Amygdala (tissue), 56 donors: ENCODE data around the gene SREK1.

Experiments
- DNase-seq, 56 donors: peaks; one replicate each; lab custom pipeline; 2025; lab: John Stamatoyannopoulos, UW

The SREK1 gene

GRCh38 chr5:66164044-66164790 is 20.1 kb downstream of the SREK1 start:
- no peak for DNase-seq

- no peak for DNase-seq
Measured at GRCh38 chr5:66168226-66168625, 24.1 kb downstream of the SREK1 start.

- no peak for DNase-seq
Measured at GRCh38 chr5:66169534-66169933, 25.4 kb downstream of the SREK1 start.

GRCh38 chr5:66170195-66170919 is 26.3 kb downstream of the SREK1 start:
- no peak for DNase-seq

GRCh38 chr5:66171349-66172344 is 27.5 kb downstream of the SREK1 start:
- DNase-seq = peak in 2 of 56 donors; percentile 1 to 47

- peak in 1 of 56 donors; percentile 2 for DNase-seq
Measured at GRCh38 chr5:66174338-66174737, 30.2 kb downstream of the SREK1 start.

GRCh38 chr5:66178799-66179198 is 34.7 kb downstream of the SREK1 start:
- no peak for DNase-seq

GRCh38 chr5:66179297-66180051 is 35.4 kb downstream of the SREK1 start:
- no peak for DNase-seq

GRCh38 chr5:66180282-66181155 is 36.4 kb downstream of the SREK1 start:
- DNase-seq = no peak

GRCh38 chr5:66186108-66186507 is 42.0 kb downstream of the SREK1 start:
- DNase-seq = no peak

- no peak for DNase-seq
Measured at GRCh38 chr5:66193419-66193818, 49.3 kb downstream of the SREK1 start.

- DNase-seq = no peak
Measured at GRCh38 chr5:66197764-66198405, 53.8 kb downstream of the SREK1 start.

- DNase-seq = no peak
Measured at GRCh38 chr5:66198837-66199236, 54.7 kb downstream of the SREK1 start.

- no peak for DNase-seq
Measured at GRCh38 chr5:66203531-66203930, 59.4 kb downstream of the SREK1 start.

- no peak for DNase-seq
Measured at GRCh38 chr5:66206465-66206864, 62.4 kb downstream of the SREK1 start.

GRCh38 chr5:66207800-66208561 is 63.9 kb downstream of the SREK1 start:
- DNase-seq = no peak

GRCh38 chr5:66209350-66209749 is 65.2 kb downstream of the SREK1 start:
- DNase-seq = no peak

GRCh38 chr5:66209794-66210193 is 65.7 kb downstream of the SREK1 start:
- no peak for DNase-seq
